VCaP (cell line): Measurements from ENCODE around the gene WBP1L.
"Not testable (repeated sequence)": the region's sequence is repeated elsewhere in the genome, so short reads cannot be mapped to it uniquely, and the experiment has no call there.

ENCODE experiments used
- H3K27ac ChIP-seq: fragments of 450-650 bp; 2 replicates; pipeline ENCODE4 v1.5.1; 2017
- TF ChIP-seq, protein P1 (sequence below): fragments of 450-650 bp; conservative IDR thresholded peaks from 2 replicates; pipeline ENCODE4 v1.5.1; 2017; ENCODE audit warnings: mild to moderate bottlenecking, moderate library complexity

WBP1L gene

DNA sequence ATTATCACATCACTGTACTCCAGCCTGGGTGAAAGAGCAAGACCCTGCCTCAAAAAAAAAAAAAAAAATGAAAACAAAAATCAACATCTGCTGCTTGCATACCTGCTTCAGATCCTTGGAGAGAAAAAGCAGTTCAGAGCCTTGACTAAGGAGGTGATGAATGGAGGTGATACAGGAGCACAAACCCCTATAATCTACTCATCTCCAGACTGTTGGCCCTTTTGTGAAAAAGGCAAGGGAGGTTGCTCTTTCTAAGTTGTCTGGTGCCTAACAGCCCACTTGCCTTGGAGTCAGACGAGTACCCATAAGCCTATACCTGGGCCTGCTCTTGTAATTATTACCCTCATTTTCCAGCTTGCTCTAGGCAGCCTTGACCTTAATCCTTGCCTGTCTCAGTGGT, 27.9 kb upstream of the WBP1L start:
- TF ChIP-seq, protein P1, sequence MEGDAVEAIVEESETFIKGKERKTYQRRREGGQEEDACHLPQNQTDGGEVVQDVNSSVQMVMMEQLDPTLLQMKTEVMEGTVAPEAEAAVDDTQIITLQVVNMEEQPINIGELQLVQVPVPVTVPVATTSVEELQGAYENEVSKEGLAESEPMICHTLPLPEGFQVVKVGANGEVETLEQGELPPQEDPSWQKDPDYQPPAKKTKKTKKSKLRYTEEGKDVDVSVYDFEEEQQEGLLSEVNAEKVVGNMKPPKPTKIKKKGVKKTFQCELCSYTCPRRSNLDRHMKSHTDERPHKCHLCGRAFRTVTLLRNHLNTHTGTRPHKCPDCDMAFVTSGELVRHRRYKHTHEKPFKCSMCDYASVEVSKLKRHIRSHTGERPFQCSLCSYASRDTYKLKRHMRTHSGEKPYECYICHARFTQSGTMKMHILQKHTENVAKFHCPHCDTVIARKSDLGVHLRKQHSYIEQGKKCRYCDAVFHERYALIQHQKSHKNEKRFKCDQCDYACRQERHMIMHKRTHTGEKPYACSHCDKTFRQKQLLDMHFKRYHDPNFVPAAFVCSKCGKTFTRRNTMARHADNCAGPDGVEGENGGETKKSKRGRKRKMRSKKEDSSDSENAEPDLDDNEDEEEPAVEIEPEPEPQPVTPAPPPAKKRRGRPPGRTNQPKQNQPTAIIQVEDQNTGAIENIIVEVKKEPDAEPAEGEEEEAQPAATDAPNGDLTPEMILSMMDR: no peak
- H3K27ac ChIP-seq: peak overlapping the region; percentile 84

DNA sequence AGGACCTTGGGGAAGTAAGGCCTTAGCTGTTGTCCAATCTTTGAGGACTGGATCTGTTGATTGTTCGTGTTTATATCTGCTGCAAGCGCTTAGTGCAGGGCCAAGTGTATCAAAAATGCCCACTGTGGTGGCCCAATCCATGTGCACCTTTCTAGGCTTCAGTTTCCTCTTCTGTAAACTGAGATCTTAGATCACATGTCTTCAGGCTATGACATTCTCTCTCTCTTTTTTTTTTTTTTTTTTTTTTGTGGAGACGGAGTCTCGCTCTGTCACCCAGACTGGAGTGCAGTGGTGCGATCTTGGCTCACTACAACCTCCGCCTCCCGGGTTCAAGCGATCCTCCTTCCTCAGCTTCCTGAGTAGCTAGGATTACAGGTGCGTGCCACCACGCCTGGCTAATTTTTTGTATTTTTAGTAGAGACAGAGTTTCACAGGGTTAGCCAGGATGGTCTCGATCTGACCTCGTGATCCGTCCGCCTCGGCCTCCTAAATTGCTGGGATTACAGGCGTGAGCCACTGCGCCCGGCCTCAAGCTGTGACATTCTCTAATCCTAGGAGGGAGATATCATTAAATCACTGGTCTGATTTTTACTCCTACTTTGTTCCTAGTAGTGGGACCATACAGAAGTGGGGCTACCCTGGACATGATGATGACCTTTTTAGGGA, 26.7 kb upstream of the WBP1L start:
- H3K27ac ChIP-seq: not testable (repeated sequence)

DNA sequence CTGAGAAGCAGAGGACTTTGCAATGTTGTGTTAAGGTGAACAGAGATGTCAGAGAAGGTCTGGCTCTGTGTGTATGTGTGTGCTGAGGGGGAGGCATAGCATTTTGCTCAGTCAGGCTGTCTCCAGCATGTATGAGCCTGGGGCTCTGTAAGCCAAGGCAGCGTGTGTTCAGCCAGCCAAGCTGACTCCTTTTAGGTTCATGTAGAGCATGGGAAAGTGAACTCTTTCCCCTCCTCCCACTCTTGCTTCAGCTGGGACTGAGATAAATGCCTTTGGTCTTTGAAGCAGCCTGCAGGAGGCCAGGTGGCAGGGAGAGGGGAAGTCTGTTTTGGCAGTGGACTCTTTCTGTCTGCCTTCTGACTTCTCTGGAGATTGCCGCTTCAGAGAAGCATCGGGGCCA, 25.5 kb upstream of the WBP1L start:
- H3K27ac ChIP-seq: no peak overlapping the region
- TF ChIP-seq, protein P1: no peak

DNA sequence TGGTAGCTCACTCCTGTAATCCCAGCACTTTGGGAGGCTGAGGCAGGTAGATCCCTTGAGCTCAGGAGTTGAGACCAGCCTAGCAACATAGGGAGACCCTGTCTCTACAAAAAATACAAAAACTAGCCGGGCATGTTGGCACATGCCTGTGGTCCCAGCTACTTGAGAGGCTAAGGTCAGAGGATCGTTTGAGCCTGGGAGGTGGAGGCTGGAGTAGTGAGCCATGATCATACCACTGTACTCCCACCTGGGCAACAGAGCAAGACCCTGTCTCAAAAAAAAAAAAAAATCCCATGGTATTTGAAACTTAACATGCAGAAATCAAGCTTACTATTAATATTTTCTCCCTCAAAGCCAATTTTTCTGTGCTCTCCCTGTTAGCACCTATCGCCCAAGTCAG, 23.4 kb upstream of the WBP1L start:
- TF ChIP-seq, protein P1: no peak
- no peak overlapping the region for H3K27ac ChIP-seq

DNA sequence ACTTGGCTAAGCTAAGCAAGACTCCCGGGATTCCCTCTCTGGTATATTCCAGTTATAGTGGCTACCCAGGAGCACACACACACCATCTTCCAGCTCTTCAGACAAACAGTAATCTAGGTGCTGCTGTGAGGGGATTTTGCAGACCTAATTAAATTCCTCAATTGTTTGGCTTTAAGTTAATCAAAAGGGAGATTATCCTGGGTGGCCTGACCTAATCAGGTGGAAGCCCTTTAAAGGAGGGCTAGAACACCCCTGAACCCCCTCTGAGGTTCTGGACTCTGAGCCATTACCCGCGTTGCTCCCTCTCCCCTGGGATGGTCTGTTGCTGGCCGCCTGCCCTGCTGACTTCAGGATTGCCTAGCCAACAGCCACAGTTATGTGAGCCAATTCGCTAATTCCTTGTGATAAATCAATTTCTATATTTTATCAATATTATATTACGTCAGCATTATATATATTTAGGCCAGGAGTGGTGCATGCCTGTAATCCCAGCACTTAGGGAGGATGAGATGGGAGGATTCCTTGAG, 22.9 kb upstream of the WBP1L start:
- no peak overlapping the region for H3K27ac ChIP-seq
- TF ChIP-seq, protein P1: no peak

DNA sequence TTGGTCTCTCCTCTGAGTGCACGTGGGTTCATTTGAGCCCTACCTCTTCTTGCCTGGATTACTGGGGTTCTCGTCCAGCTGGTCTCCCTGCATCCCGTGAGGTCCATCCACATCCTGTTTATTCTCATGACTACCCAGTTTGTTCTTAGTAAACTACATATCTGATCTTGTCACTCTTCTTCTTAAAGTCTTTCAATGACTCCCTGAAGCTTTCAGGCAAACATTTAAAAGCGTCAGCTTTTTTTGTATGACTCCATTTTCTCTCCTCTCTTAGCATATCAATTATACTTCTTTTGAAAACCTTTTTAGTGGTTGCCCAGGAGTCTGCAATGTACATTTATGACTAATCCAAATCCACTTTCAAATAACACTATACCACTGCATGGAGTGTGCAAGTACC, 21.8 kb upstream of the WBP1L start:
- H3K27ac ChIP-seq: no peak overlapping the region
- TF ChIP-seq, protein P1: no peak

DNA sequence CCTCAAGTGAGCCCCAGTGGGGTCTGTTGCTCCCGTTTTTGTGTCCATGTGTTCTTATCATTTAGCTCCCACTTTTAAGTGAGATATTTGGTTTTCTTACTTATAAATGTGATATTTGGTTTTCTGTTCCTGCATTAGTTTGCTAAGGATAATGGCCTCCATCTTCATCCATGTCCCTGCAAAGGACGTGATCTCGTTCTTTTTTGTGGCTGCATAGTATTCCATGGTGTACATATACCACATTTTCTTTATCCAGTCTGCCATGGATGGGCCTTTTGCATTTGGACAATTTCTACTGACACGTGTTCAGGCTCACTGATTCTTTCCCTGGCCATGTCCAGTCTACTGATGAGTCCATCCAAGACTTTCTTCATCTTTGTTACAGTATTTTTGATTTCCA, 19.8 kb upstream of the WBP1L start:
- TF ChIP-seq, protein P1: no peak
- no peak overlapping the region for H3K27ac ChIP-seq

DNA sequence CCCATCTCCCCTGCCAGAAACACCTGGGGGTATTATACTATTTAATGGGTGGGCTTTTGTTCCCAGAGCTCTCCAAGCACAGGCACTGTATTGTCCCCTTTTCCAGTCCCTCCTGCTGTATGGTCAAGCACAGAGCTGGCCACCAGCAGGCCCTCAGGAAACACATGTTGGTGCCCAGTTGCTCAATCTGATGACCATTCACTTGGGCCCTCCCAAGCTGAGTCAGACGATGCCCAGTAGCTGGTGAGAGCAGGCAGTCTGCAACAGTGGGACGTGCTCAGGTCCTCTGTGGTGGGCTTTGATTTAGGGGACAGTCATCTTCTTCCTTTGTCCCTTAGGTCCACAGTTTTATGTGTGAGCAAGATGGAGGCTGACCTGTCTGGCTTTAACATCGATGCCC, 17.5 kb upstream of the WBP1L start:
- TF ChIP-seq, protein P1: no peak
- H3K27ac ChIP-seq: no peak overlapping the region
